C4-2B (cell line): ENCODE results near the gene MYNN.

ENCODE experiments used
- H3K27ac ChIP-seq: fragments of 450-650 bp; 2 replicates; pipeline ENCODE4 v1.5.1; 2017
- ZFX ChIP-seq: fragments of 450-650 bp; IDR thresholded peaks from 2 replicates; pipeline ENCODE4 v1.6.1; 2017
- TF ChIP-seq, protein P1 (sequence below): fragments of 450-650 bp; conservative IDR thresholded peaks from 2 replicates; pipeline ENCODE4 v1.5.1; 2017; ENCODE audit warnings: mild to moderate bottlenecking

The MYNN gene

DNA sequence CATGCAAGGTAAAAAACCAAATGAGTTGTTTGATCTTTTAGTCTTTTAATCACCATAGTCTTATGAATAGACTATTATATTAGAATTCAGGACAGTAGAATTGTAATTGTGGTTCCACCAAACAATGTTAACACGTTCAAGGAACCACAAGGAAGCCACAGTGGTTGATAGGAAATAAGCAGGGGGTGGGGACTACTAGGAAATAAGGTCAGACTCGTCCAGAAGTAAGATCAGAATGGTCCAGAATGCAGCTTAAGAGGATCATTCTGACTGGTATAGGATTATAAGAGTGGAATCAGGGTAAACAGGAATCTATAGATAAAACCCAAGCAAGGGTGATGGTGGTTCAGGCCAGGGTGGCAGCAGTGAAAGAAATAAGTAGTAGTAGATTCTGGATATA lies 7.5 kb downstream of the MYNN start:
- no peak overlapping the region for H3K27ac ChIP-seq
- no peak for TF ChIP-seq ZFX
- TF ChIP-seq, protein P1, sequence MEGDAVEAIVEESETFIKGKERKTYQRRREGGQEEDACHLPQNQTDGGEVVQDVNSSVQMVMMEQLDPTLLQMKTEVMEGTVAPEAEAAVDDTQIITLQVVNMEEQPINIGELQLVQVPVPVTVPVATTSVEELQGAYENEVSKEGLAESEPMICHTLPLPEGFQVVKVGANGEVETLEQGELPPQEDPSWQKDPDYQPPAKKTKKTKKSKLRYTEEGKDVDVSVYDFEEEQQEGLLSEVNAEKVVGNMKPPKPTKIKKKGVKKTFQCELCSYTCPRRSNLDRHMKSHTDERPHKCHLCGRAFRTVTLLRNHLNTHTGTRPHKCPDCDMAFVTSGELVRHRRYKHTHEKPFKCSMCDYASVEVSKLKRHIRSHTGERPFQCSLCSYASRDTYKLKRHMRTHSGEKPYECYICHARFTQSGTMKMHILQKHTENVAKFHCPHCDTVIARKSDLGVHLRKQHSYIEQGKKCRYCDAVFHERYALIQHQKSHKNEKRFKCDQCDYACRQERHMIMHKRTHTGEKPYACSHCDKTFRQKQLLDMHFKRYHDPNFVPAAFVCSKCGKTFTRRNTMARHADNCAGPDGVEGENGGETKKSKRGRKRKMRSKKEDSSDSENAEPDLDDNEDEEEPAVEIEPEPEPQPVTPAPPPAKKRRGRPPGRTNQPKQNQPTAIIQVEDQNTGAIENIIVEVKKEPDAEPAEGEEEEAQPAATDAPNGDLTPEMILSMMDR: no peak

DNA sequence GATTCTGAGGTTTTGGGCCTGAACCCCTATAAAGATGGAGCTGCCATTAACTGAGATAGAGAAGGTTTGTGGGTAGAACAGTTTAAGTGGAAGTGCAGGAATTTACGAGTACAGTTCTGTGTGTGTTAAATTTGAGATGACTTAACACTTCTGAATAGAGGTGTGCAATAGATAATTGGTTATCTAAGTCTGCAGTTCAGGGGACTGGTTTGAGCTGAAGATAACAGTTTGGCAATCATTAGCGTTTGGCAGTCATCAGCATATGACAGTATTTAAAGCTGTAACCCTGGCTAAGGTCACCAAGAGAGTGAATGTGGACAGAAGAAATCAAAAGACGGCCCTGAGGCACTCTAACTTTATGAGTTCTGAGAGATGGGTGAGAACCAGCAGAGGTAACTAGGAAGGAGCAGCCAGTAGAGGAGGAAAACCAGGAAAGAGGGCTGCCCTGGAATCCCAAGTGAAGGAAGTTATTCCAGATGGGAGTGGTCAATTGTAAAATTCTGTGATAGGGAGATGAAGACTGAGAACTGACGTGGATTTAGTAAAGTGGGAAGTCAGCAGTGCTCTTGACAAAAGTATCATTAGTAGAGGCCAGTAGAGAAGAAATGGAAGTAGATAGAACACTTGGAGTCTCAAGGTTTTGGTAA lies 8.1 kb downstream of the MYNN start:
- TF ChIP-seq, protein P1: no peak
- no peak for TF ChIP-seq ZFX
- H3K27ac ChIP-seq: no peak overlapping the region

DNA sequence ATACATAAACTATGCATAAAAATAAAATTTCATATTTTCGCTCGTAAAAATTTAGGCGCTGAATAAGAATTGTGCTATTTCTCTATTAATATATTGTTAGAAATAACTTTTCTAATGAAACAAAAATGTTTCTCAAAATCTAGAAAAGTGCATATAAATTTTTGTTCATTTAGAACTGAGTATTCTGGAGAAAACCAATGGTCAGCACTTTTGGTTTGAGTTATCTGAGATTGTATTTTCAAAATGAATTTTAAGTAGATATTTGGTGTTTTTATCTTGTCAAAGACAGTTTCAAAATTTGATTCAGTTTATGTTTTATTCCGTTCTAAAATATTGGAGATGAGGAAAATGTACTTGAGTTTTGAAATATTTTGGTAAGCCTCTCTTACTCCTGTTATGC lies 13.9 kb downstream of the MYNN start:
- no peak overlapping the region for H3K27ac ChIP-seq
- TF ChIP-seq ZFX: no peak
- TF ChIP-seq, protein P1: no peak

GRCh38 chr3:169787791-169788190 lies 14.6 kb downstream of the MYNN start:
- TF ChIP-seq, protein P1: no peak
- TF ChIP-seq ZFX: no peak

DNA sequence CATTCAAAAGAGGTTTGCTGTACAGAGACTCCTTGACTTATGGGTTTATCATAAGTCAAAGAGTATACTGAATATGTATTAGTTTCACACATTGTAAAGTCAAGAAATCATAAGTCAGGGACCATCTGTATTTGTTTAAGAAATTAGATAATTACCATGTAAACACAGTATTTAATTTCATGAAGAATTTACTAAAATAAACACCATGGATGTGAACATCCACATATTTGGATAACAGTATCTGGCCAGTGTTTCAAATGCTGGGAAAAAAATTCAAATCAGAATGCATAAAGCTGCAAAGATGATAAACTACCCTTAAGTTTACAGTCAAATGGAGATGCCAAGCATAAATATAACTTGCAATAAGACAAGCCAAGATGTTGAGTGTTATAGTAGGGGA lies 17.0 kb downstream of the MYNN start:
- no peak overlapping the region for H3K27ac ChIP-seq
- TF ChIP-seq ZFX: no peak
- TF ChIP-seq, protein P1: no peak

More at GRCh38 chr3:169787791-169788190, 14.6 kb downstream of the MYNN start:
- H3K27ac ChIP-seq: no peak overlapping the region

DNA sequence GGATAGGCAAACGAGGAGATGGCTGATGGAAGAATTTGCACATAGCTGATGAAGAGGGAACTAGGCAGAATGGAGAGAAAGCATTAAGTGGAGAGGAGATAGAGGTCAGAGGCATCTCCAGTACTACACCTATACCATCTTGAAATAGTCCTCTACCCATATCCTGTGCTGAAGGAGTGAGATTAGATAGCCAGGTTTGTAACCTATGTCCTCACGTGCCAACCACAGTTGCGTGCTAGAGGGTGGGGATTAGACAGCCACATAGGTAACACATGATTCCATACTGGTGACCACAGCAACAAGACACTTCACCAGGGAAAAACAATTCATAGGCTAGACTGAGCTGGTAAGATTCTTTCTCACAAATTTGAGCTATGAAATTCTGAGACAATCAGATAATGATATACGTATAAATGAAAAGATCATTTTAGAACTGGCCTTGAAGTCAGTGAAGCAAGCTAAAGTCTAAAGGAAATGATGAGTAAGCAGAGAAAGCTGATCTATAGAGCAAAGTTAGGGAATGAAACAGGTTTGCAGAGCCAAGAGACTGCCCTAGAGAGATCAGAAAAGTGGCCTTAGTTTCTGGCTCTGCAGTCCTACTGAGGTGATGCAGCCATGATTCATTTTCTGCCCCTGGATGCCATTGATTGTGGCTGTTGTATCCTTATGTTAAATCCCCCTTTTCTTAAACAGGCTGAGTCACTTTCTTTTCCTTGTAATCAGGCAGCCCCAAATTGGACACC lies 17.7 kb downstream of the MYNN start:
- TF ChIP-seq, protein P1: no peak
- no peak for TF ChIP-seq ZFX
- H3K27ac ChIP-seq: no peak overlapping the region

GRCh38 chr3:169792359-169792758 lies 19.2 kb downstream of the MYNN start:
- no peak overlapping the region for H3K27ac ChIP-seq
- TF ChIP-seq, protein P1: no peak
- TF ChIP-seq ZFX: no peak
